SKM-1 (cell line): Measurements from ENCODE around the gene EFNB2.
A peak's percentile ranks its signal among the peaks of the same experiment; 100 is the strongest.

Source experiments
- DNase-seq: peaks from one replicate; lab custom pipeline; 2025; ENCODE audit not compliant: unreplicated experiment; lab: John Stamatoyannopoulos, UW

The EFNB2 gene

DNA sequence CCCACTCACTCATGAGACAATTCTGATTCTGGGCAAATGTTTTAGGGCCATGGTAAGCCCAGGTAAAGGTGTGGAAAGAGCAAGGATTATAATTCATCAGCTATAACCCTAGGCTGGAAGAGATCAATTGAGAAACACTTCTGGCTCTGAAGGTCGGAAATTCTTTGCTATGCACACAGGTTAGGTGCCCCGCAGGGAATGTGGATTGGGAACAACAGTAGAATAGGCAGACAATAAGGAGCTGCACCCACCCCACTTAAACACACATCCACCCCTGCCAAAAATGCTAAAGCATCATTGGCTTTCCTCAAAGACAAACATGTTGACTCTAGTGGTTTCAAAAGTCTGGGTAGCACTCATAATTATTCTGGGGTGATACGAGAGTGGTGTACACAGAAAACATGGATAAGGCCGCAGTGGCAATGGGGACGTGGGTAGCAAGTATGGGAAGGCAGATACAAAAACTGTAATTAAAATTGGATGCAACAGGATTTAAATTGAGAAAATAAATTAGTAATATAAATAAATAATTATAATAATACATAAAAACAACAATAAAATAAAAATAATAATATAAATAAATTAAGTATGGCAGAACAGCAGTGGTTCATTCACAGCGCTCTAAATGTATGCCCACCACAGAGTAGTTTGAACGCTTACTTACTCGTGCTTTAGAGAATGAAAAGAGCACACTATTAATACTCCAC, 8.6 kb downstream of the EFNB2 start:
- DNase-seq = no peak

DNA sequence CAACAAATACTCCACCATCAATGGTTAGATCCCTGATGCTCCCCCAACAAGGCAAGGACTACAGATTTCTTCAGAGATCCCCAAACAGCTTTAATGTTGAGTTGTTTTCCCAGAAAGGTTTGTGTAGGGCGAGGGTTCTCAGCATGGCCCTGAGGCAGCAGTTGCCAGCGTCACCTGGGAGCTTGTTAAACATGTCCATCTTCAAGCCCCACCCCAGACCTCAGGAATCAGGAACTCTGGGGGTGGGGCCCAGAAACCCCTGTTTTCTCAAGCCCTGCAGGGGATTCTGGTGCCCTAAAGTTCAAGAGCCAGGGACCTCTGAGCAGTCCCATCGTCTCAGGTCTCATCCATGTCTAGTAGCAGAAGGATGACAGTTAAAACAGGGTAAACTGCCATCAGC, 9.6 kb downstream of the EFNB2 start:
- DNase-seq = no peak

DNA sequence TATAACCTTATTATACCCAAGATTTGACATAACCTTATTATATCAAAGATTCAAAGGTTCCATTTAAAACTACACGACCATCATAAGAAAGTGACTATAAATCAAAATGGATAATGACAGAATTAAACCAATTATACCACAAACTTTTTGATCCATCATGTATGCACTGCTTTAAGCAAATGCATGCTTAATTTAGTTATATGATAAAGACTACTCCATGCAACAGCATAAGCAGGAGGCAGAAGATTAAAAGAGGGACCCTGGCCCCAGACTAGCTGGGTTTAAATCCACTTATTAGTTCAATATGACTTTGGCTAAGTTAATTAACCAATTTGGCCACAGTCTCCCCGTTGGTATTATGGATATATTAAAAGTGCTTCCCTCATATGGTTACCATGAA, 11.4 kb downstream of the EFNB2 start:
- no peak for DNase-seq

DNA sequence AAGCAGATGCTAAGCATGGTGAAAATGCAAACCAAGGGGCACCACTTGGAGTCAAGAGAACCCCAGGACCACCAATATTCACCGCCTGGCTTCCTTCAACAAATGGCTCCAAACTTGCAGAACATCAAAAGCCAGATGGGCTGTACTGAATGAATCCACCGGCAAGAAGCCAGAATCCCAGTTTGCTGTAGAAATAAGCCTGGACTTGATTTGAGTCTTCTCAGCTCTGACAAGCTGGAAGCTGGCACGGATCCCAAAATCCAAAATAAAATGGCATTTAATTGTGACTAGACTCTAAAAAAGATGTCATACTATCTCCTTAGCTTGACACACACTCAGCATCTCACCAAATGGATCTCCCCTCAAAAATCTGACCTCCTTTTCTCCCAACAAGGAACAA, 11.9 kb downstream of the EFNB2 start:
- no peak for DNase-seq

DNA sequence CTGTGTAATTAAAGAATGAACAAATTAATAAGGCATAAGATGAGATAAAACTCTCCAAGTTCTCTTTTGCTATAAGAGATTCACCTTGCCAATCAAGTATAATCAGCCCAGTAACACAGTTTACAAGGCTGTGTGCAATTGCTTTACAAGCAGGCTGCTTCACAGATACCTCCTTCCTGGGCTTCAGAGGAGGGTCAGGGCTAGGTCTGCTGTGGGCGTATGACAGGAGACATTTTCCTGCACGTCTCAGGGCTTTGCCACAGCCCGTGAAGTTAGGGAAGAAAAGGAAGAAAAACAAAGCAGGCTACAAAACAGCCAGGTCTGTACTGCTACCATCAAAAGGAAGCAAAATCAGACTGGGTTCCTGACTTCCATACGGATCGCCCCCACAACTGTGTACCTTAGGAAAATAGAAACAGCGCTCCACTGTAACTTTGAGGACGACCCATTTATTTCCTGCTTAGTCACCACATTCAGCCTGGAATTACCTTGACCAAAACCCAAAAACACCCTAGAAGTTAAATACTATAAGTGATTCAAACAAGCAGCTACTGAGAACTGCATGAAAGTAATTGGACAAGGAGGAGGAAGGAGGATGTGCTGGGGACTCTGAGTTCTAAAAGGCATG, 12.4 kb downstream of the EFNB2 start:
- no peak for DNase-seq

DNA sequence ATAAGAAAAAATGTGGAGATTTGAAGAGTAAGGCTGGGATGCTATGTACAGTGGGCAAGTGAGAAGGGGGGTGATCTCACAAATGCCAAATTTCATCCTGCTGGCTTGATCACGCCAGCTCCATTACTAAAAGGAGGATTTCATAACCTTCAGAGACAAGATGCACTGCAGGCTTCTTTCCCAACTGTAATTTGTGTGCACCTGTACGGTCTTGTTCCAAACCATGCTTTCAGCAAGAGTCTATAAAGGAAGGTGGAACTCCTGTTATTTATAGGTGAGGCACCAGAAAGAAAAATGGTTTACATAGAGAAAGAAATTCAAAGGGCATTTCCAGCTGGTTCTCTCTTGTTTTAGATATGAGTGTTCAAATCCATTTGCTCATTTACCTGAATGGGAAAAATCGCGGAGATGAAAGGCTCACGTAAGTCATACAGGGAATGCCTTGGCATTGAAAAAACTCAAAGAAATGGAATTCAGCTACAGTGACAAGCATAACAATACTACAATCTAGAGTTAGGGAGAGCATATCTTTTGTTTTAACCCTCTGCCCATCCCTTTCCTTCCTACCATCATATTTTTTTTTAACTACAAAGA, 13.3 kb downstream of the EFNB2 start:
- no peak for DNase-seq

DNA sequence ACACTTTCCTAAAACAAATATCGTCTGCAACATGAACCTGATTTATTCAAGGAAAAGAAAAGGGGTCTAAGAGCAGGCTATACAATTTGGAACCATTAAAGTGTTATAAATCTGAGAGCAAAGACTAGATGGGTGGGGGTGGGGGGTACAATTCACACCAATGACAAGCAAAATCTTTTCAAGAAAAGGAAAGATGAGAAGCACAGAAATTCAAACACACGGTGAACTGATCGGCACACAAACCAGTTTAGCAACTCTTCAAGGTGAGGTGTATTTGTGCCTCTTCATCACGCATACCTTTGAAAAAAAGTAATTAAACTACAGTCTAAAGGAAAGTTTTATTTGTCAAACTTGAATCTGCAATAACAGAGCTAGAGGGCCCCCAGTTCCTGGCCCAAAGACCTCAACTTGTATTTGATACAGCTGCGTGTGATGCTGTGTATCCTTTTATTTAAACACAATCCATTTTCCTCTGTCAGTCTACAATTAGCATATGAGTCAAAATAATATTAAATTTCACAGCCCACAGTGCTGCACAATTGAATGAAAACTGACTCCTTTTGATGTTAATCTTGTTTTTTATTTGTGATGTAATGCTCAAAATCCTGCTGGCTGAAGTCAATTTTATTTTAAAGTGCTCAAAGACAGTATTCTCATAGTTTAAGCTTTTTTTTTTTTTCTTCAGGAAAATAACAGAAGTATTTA, 14.2 kb downstream of the EFNB2 start:
- DNase-seq = no peak

DNA sequence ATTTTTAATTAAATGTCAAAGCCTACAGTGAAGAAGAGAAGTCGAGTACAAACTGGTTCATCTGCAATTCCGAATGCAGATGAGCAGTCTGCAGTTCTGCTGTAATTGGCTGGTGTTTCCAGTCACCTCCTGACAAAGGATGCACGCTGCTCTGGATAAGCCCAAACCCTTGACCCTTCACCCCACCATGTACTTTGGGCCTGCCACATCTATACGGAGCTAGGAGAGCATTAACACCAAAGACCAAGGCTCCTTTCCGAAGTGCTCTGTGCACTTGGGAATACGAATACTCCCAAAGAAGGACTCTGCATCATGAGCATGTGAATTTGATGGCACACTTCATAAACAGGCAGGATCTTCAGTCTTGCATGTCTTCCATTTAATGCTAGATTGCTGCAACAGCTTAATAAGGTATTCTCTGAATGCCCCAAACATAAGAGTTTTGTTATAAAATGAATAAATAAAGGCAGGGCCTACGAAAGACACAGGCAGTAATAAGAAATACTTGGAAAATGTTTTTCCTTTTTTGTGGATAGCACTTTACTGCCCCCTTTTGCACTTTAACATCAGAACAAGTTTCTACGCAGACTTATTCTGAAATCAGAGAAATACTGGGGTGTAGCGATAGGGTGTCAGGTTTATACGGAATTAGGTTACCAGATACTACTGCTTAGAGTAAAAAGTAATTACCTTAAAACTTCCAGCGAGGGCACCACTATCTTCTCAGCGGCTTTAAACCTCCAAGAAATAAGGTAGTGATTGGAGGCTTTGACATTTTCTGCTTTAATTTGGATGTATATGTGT, 15.0 kb downstream of the EFNB2 start:
- DNase-seq = no peak

DNA sequence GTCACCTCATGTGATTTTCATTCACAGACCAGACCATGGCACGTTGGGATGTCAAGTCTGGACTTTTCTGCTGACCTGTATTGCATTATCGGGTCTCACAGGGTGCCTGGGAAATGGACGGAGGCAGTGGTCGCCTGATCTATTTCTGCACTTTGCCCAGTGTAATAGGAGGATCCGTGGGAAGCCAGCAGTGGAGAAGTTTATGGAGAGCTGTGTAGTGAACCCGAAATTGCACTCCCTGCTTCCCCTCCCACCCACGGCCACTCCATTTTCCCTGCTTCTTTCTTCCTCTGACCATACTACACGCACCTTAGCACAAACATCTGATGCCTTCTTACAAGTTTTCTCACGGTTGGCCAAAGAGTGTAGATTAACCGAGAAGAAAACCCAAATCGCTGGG, 16.9 kb downstream of the EFNB2 start:
- DNase-seq = no peak

DNA sequence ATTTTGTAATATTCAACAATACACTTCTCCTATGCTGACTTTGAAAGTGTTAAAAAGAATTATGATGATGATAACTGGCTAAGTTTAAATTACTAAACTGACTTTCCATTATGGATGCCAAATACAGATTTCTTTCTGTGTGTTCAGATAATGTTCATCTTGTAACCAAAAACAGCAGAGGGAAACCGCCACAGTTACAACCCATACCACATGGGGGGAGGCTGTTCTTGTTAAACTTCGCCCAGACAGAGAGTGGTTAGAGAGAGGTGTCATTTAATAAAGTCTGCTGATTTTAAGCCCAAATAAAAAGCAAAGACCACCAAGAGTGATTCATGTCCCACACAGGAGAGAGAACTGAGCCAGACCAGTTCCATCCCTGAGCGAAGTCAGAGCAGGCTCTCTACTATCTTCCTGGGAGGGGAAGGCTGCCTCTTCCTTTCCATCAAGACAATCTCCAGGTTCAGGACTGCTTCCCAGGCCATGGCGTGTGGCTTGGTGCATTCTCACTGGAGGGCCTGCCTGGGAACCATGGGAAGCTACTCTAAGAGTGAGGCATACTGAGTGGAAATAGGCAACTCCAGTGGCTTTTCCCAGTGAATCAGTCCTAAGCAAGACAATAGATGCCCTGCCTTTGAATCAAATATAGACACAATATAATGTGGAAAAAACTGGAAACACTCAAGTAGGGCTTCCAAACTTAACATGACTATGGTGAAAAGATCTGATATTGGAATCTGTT, 18.2 kb downstream of the EFNB2 start:
- no peak for DNase-seq

DNA sequence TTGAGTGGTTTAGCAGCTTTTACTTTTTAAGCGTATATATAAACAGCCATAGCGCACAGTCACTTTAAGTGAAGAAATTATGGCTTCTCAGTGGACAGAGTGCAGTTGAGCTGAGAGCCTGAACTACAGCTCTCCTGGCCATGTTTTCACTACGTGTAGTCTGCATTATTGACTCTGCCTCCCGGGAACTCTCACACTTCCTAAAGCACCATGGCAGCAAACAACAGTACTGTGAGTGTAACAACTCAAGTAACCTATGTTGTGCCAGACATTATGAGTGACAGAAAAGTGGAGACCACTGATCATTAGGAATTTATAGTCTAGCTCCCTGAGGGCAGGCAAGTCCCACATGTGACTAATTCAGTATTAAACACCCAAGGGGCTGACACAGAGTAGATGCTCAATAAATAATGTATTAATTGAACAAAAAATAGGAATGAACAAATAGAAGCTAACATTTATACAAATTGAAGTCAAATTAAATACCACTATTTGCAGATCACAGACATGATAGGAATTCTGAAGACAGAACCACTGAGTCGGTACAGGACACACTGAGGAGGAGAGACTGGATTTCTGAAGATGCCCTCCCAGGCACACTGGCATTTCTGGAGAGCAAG, 19.7 kb downstream of the EFNB2 start:
- DNase-seq = no peak

DNA sequence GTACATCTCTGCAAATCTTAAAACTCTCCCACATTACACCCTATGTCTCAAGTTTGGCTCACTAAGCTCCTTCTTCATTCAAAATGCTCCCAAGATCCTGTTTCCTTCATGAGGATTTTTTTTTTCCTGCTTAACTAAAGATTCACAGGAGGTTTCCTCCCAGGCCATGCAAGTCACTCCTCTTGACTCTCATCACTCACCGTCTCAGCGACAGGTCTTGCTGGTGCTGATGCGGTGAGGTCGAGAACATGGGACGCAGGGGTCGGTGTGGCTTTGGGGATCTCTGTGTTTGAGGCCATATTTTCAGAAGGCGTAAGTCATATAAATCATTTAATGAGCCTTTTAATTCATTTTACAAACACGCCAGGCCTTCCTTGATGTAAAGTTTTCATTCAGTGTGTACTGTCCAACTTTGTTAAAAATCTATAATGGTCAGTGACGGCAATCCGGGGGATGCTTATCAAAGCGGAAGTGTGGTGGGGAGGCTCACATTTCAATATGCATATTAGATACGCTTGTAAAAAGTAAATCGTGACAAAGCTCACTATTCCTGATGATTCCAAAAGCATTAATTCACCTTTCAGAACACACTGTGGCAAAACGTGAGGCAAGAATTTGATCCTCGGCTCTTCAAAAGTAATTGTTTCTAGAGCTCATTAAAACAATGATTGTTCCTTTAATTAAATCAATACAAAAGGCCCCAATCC, 20.4 kb downstream of the EFNB2 start:
- no peak for DNase-seq

DNA sequence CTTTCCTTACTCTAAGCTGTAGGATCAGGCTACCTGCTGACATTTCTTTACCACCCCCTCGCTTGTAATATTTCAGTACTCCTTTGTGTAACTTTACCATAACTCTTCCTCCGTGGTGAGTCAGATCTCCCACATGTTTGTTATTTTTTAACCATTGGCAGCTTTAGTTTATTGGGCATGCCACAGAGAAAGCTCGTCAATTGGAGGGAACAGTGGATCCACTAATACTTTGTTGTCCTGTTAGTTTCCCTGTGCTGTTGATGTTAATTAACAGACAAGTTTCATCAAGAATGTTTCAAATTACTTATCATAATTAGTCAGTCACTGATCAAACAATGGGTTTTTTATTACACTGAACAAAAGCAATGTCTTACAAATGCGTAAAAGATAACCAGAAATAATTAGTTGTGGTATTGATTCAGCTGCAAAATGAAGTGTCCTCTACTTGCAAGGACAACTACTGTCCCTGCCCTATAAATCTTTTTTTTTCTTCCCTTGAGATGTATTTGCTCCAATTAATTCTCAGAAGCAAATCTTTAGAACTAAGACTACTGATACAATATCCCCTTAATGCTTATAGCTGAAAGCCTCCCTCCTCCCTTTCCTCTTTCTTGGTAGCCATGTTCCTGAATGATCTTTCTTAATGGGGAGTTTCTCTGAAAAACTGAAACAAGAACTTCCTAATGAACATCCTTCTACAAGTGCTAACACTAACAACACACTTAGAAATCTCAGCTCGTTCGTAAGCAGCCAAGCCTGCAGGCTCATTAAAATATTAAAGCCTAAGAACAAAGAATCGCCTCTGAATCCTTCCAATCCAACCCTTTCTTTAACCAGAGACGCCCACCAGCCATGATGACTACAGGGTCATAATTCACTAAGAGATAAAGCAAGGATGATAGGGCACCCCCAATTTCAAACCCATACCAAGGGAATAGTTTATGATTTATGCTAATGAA, 22.2 kb downstream of the EFNB2 start:
- no peak for DNase-seq

DNA sequence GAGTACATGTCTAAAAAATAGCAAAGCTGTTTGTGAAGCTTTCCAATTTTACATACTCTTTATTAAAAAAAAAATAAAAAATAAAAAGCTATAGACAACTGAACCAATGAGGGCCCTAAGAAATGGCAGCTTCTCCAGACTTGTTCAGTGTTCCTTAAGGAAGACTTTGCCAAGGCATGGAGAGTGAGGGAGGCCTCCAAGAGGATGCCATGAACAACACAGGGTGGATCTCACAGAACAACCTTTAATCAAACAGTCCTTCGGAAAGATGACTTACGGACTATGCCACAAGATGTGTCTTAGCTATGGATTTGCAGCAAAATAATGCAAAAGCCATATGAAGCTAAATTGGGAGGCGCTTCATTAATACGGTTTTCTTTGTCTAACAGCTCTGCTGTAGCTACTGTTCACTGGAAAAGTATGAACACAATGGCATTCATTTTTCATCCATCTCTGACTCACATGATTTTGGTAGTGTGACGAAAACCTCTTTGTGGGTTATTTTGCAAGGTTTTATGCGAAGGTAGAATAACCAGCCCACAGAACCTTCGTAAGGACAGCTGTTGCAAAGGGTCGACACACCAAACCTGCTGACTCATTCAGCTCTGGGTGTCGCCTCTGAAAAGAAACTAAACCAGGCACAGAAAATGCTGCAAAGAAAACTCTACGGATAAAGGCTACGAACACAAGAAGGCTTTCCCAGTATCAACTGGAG, 27.7 kb downstream of the EFNB2 start:
- peak; percentile 6 for DNase-seq

DNA sequence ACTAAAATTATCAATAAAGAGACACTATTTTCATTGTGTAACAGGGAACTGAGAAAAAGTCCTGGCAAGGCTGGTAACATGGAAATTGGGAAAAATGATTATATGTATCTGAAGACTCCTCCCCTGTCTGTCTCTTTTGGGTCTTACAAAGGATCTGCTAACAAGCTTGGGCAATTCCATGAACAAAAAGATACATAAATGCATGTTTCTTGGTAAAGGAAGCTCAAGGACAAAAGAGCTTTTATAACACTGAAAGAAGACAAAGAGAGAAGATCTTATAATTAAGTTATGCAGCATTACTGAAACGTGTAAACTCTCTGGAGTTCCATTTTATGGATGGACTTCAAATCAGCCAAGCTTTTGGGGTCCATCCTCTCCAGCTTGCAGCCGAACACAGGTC, 29.2 kb downstream of the EFNB2 start:
- no peak for DNase-seq

DNA sequence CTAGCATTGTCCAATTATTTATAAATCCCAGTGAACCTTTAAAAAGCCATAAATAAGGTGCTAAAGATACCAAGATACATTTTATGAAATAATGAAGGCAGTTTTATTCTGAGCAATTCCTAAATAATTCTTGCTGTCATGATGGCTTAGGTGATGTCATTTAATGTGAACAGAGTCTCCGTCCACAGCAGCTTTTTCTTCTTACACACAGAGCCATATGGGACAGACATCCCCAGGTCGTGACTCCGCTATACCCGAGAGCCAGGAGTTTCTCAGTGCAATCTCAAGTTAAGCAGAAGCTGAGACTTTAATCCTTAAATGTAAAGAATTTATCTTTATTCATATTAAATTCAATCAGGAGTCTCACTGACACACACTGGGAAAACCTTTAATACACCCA, 29.7 kb downstream of the EFNB2 start:
- DNase-seq = no peak

DNA sequence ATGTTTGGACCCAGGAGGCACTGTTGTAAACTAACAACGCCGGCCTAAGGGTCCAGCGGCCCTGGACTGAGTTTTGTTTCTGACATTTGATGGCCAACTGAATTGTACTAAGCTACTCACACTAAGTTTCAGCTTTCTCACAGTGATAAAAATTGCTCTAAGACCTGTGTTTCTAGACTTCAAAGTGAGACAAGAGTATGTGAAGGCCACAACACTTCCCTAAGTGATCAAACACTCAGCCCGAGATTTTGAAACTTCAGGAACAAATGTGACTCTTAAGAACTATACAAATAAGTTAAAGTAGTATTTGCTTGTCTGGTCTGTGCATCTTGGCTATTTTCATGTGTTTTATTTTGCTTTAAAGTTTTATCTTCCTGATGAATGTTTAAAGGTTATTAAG, 30.2 kb downstream of the EFNB2 start:
- DNase-seq = no peak
